ENCODE results near the gene MTX2.

MTX2 gene

DNA sequence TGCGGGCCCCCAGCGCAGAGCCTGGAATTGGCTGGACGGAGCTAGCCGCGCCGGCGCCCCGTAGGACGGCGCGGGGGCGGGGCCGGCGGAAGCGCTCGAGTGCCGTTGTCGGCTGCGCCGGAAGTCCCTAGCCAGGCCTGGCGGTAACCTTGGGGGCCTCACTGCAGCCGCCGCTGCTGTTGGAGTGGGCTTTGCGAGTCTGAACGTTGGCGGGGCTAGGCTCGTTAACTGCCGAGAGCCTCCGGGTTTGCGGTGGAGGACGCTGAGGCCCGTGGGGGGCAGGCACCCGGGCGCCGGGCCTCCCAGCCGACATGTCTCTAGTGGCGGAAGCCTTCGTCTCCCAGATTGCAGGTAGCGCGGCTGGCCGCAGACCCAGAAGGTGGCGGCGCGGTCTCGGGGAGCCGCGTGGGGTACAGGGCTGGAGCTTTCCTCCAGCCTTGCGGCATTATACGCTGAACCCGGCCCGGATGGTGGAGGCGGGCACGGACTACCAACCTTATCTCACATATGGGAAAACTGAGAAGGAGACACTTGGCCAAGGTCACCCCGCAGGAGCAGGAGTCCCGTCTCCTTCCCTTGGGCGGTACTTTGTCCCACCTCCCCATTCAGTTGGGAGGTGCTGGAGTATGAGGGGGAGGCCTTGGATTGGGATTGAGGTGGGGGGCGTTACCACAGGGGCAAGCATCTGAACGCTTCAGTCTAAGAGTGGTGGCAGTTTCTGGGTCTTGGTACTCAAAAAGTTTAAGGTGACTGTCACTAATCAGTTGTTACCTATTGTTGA, at the start of gene MTX2:
TSS of gene MTX2 (plus strand) at position 124 of the 781 bp plus-strand sequence. CDS start at position 312, 188 bp downstream.
- peak; percentile 71 for DNase-seq

GRCh38 chr2:176227874-176228273, 41.4 kb upstream of the MTX2 start:
- no peak for DNase-seq

GRCh38 chr2:176234156-176234555, 35.1 kb upstream of the MTX2 start:
- DNase-seq, result no peak

GRCh38 chr2:176234940-176235339, 34.3 kb upstream of the MTX2 start:
- no peak for DNase-seq

DNA sequence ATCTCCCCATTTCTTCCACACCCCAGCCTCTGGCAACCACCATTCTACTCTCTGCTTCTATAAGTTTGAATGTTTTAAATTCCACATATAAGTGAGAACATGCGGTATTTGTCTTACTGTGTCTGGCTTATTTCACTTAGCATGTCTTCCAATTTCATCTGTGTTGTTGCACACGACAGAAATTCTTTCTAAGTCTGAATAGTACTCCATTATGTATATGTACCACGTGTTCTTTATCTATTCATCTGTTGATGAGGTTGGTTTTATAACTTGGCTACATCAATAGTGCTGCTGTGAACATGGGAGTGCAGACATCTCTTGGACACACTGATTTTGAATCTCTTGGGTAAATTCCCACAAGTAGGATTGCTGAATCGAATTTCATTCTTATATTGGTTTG, 31.8 kb upstream of the MTX2 start:
- DNase-seq, result no peak

DNA sequence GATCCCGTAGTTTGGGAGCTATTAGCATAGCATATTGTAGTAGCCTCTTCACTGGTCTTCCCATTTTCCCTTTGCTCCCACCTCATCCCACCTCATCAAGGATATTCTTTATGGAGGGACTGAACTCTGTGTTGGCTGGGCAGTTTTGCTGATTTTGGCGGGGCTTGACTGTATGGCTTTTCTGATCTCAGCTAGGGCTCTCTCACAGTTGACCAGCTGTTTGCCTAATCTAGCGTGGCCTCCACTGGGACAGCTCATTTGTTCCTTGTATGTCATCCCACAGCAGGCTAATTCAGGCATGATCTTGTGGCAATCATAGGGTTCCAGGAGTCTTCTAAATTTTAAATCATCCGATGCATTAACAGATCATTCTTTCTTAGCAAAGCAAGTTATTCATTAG, 30.2 kb upstream of the MTX2 start:
- no peak for DNase-seq

- no peak for DNase-seq
Measured at GRCh38 chr2:176240301-176240700, 28.9 kb upstream of the MTX2 start.

- DNase-seq, result no peak
Measured at GRCh38 chr2:176242276-176242675, 27.0 kb upstream of the MTX2 start.

DNA sequence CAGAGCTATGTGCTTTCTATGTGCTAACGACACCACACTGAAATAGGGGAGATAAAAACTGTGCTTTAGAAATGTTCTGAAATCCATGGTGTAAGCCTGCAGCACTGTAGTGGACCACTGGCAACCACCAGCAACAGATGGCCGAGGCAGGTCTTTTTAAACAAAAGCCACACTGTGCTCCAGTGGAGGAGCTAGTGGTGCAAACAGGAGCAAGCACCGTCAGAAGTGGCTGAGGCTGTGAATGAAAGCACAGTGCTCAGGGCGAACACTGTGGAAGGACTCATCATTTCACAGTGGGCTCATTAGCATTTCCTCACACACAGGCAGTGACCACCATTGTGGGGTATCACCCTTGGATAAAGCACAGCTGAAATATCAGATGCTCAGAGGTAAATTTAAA, 22.9 kb upstream of the MTX2 start:
- DNase-seq, result no peak

DNA sequence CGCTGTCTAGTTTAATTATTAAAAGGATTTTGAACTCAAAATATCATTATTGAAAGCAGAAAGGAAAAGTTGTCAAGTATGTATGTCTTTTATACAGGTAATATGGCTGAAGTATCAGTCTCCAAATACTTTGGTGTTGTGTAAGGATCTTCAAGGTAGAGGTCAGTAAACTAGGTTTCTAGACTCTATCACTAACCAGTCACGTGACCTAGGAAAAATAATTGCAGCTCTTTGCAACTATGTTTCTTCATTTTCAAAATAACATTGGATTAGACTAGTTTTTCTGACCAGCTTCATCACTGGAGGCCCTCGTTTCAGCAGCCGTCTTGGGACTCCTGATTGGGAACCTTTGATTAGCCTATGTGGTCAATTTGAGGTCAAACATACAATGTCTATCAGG, 21.4 kb upstream of the MTX2 start:
- DNase-seq, result no peak

DNA sequence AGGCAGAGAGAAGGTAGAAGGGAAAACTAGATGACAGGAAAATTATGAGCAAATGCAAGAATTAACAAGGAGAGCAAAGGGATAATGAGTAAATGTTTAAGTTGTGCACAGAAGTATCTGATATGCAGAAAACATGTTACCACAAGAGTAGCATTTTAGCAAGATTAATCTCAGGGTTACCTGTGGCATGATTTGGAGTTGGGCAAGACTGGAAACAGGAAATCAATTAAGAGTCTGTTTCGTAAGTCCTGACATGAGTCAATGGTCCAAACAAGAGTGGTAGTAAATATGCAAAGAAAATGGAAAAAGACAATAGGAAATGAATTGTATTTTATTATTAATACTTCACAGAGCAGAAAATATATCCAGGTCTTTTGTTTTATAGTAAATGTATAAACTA, 17.3 kb upstream of the MTX2 start:
- DNase-seq, result no peak

GRCh38 chr2:176260689-176261088, 8.6 kb upstream of the MTX2 start:
- DNase-seq, result no peak

GRCh38 chr2:176261136-176261535, 8.1 kb upstream of the MTX2 start:
- DNase-seq, result no peak

DNA sequence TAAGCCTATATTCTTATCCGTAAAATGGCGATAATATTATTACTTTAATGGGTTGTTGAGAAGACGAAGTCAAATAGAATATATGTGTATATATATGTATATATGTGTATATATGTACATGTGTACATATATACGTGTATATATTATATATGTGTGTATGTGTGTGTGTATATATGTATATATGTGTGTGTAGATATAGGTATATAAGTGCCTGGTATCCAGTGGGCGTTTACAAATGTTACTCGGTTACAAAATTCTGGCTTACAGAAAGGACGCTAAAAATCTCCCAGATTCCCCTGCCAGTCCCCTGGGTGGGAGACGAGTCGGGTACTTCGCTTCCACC, 295 bp upstream of the MTX2 start:
- no peak for DNase-seq

- DNase-seq, result no peak
Measured at GRCh38 chr2:176270100-176270750, 983 bp downstream of the MTX2 start.

- DNase-seq, result no peak
Measured at GRCh38 chr2:176272870-176273459, 3.7 kb downstream of the MTX2 start.

GRCh38 chr2:176278927-176279326, 9.7 kb downstream of the MTX2 start:
- no peak for DNase-seq

GRCh38 chr2:176280156-176280555, 10.9 kb downstream of the MTX2 start:
- no peak for DNase-seq

DNA sequence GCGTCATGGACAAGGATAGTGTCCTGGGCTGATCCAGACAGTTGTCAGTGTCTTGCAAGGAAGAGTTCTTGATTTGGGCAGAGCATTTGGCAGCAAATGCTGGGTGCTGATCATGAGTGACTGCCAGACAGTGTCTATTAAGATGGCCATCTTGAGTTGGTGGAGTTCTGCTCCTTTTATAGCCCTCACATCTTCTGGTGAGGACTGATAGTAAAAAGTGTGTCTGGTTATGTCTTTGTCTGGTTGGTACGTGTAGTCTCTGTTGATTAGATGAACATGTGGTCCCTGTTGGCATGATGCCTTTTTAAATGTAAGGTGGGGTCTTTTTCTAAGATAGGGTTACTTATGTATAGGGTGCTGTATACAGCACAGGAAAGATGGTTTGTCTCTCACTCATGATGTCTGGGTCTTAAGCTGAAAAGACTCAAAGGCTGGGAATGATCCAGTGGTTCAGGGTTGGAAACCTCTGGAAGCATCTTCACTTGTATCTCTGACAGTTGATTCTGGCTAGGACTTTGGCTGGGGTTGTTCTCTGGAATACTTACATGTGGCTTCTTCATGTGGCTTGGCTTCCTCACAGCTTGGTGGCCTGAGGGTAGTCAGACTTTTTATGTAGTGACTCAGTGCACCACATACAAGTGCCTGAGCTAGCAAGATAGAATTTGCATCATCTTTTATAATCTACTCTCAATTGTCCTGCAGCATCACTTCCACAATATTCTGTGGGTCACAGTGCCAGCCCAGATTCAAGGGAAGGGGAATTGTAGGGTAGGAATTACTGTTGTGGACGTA, 11.8 kb downstream of the MTX2 start:
- peak; percentile 9 for DNase-seq

DNA sequence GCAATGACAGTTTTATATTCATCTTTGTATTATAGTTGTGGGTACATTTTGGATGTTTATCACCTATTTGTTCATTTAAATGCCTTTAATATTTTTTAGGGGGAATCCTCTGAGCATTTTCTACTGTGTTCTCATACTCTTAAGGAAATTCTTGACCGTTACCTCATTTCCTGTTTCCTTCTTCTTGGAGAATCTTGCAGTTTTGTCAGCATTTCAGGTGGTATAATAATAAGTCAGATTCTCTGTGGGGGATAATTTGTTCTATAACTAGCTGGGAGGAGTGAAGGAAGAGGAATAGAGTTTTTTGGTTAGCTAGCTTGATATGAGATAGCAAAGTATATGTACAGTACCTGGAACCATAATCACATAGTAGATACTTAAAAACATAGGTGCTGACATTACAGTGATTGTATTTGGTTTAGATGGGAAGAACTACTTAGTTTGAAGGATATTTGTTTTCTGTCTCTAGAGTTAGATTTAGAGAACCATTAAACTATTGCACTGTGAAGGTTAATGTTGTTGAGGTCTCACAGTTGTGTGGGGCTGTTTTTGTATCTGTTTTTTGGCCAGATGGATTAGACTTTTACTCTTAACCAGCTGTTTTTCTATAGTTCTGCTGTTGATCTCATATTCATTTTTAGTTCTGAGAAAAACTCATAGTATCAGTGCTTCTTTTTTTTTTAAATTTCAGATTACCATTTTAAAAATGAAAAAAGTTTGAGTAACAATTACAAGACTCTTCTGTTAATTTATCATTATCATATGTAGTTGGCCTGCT, 14.2 kb downstream of the MTX2 start:
- no peak for DNase-seq

GRCh38 chr2:176284461-176285049, 15.3 kb downstream of the MTX2 start:
- DNase-seq, result no peak

- DNase-seq, result no peak
Measured at GRCh38 chr2:176285321-176285720, 16.1 kb downstream of the MTX2 start.
